Measurements from ENCODE around the gene JAG2. TPM values are rescaled to one million over a fixed set of nuclear protein-coding genes. Genes with fewer than 3 reads are reported as not detected.

JAG2 gene
- total RNA-seq, 1 donor from 2014 or later = 2.4 TPM

DNA sequence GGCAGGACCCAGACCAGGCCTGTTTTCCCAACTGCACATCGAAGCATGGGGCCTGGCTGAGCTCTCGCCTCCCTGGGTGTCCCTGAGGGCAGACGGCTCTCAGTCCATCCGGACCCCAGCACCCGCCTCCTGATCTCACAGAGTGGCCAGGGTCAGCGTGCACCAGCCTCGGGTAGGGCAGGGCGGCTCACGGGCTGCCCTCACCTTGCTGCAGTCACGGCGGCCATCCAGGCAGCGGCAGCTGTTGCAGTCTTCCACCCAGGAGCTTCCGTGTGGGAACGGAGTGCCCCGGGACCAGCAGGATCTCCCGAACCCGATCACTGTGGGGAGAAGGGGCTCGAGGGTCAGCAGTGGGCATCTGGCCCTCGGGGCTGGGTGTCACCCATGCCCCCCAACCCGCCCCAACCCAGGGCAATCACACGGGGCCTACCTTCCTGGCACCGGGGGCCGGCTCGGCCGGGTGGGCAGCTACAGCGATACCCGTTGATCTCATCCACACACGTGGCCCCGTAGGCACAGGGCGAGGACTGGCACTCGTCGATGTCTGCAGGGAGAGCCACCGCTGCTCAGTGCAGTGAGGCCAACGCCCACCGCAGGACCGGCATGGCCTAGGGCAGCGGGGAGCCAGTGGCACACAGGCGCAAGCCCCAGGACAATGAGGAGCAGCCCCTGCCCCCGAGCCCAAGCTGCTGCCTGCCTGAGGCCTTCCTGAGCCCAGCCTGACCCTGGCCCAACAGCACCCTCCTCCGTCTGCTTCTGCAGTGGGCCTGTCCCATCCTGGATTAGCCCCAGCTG lies 22.2 kb downstream of the JAG2 start:
- H3K36me3 ChIP-seq (ENCODE audit: control insufficient read depth, insufficient read depth, low read length) = no peaks in the 10 kb centered on the region
- H3K4me3 ChIP-seq (ENCODE audit: low read depth, low read length) = no peak overlapping the region
- H3K27me3 ChIP-seq (ENCODE audit: control insufficient read depth, insufficient read depth, low read length) = no peaks in the 10 kb centered on the region
- TF ChIP-seq CTCF (IDR thresholded peaks at IDR 0.05; ENCODE audit: insufficient read depth, low read length, poor library complexity, severe bottlenecking) = no peak
- no peak for DNase-seq (ENCODE audit: low read depth)

GRCh38 chr14:105145381-105146180 lies 23.0 kb downstream of the JAG2 start:
- DNase-seq (ENCODE audit: low read depth) = no peak
- TF ChIP-seq CTCF (IDR thresholded peaks at IDR 0.05; ENCODE audit: insufficient read depth, low read length, poor library complexity, severe bottlenecking) = no peak
- no peaks in the 10 kb centered on the region for H3K36me3 ChIP-seq (ENCODE audit: control insufficient read depth, insufficient read depth, low read length)
- no peak overlapping the region for H3K4me3 ChIP-seq (ENCODE audit: low read depth, low read length)
- H3K27me3 ChIP-seq (ENCODE audit: control insufficient read depth, insufficient read depth, low read length) = no peaks in the 10 kb centered on the region

GRCh38 chr14:105144666-105145380 lies 23.8 kb downstream of the JAG2 start:
- no peaks in the 10 kb centered on the region for H3K36me3 ChIP-seq (ENCODE audit: control insufficient read depth, insufficient read depth, low read length)
- TF ChIP-seq CTCF (IDR thresholded peaks at IDR 0.05; ENCODE audit: insufficient read depth, low read length, poor library complexity, severe bottlenecking) = no peak
- DNase-seq (ENCODE audit: low read depth) = no peak
- H3K4me3 ChIP-seq (ENCODE audit: low read depth, low read length) = no peak overlapping the region
- H3K27me3 ChIP-seq (ENCODE audit: control insufficient read depth, insufficient read depth, low read length) = no peaks in the 10 kb centered on the region

DNA sequence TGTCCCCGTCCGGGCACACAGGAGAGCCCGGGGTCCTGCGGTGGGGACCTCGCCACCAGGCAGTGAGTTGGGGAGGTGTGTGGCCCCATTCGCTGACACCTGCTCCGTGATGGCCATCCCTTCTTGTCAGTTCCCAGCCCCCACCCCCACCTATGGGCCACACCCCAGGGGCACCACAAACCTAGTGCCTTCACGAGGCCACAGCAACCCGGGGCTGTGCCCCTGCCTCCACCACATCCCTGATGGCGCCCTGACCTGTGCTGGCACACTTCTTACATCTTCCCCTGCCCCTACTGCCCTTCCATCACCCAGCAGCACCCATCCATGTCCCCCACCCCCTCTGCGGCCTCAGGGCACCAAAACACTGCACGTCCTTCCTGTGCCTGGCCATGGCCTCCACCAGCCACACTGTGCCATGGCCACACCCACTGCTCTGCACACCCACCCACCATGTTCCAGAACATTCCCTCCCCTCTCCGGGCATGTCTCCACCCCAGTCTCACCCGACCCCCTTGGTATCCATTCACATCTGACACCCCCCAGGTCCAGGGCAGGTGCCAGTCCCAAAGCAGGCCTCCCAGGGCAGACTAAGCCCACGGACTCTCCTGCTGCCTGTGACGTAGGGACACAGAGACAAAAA lies 24.4 kb downstream of the JAG2 start:
- DNase-seq (ENCODE audit: low read depth) = no peak
- no peaks in the 10 kb centered on the region for H3K27me3 ChIP-seq (ENCODE audit: control insufficient read depth, insufficient read depth, low read length)
- H3K36me3 ChIP-seq (ENCODE audit: control insufficient read depth, insufficient read depth, low read length) = no peaks in the 10 kb centered on the region
- TF ChIP-seq CTCF (IDR thresholded peaks at IDR 0.05; ENCODE audit: insufficient read depth, low read length, poor library complexity, severe bottlenecking) = no peak
- no peak overlapping the region for H3K4me3 ChIP-seq (ENCODE audit: low read depth, low read length)

GRCh38 chr14:105143451-105144025 lies 25.0 kb downstream of the JAG2 start:
- no peak overlapping the region for H3K4me3 ChIP-seq (ENCODE audit: low read depth, low read length)
- no peak for DNase-seq (ENCODE audit: low read depth)
- no peak for TF ChIP-seq CTCF (IDR thresholded peaks at IDR 0.05; ENCODE audit: insufficient read depth, low read length, poor library complexity, severe bottlenecking)
- no peaks in the 10 kb centered on the region for H3K27me3 ChIP-seq (ENCODE audit: control insufficient read depth, insufficient read depth, low read length)
- no peaks in the 10 kb centered on the region for H3K36me3 ChIP-seq (ENCODE audit: control insufficient read depth, insufficient read depth, low read length)
